Liver (tissue), 9 donors: ENCODE measurements around the gene DIABLO. TPM values are rescaled to one million over a fixed set of nuclear protein-coding genes. Genes with fewer than 3 reads are reported as not detected.

ENCODE experiments used
- DNase-seq: peaks from one replicate; pipeline ENCODE4 v3.0.0-alpha.2; 2017; ENCODE audit warnings: low spot score
- H3K27ac ChIP-seq, 2 donors: one replicate each; pipeline ENCODE4 v1.7.0; 2013; ENCODE audit warnings: inconsistent platforms in 2 of 2, low read length in 2 of 2, control low read depth in 1 of 2, low read depth in 1 of 2, mild to moderate bottlenecking in 1 of 2
- H3K27me3 ChIP-seq, 4 donors: one replicate each; pipeline versions ENCODE4 v1.6.1 to v1.7.0; 2013; ENCODE audit warnings: low read length in 3 of 4, inconsistent platforms in 1 of 4, mild to moderate bottlenecking in 1 of 4, moderate library complexity in 1 of 4; ENCODE audit not compliant: control insufficient read depth in 4 of 4, insufficient read depth in 4 of 4
- H3K36me3 ChIP-seq, 4 donors: one replicate each; pipeline versions ENCODE4 v1.6.1 to v1.7.0; 2013; ENCODE audit warnings: low read length in 3 of 4, mild to moderate bottlenecking in 3 of 4, low read depth in 1 of 4, moderate library complexity in 1 of 4; ENCODE audit not compliant: control insufficient read depth in 4 of 4, insufficient read depth in 3 of 4
- H3K4me1 ChIP-seq, 4 donors: one replicate each; pipeline versions ENCODE4 v1.6.1 to v1.7.0; 2013; ENCODE audit warnings: low read length in 3 of 4, mild to moderate bottlenecking in 3 of 4, moderate library complexity in 1 of 4; ENCODE audit not compliant: control insufficient read depth in 4 of 4, insufficient read depth in 4 of 4
- H3K4me3 ChIP-seq, 3 donors: one replicate each; pipeline versions ENCODE4 v1.6.1 to v1.7.0; 2013; ENCODE audit warnings: low read length in 3 of 3, control low read depth in 1 of 3, low read depth in 1 of 3, mild to moderate bottlenecking in 1 of 3
- H3K9ac ChIP-seq, 2 donors: one replicate each; pipeline ENCODE4 v1.7.0; 2013; ENCODE audit warnings: low read length in 2 of 2, mild to moderate bottlenecking in 2 of 2, moderate library complexity in 2 of 2, control low read depth in 1 of 2, low read depth in 1 of 2
- H3K9me3 ChIP-seq, 4 donors: one replicate each; pipeline versions ENCODE4 v1.6.1 to v1.7.0; 2013; ENCODE audit warnings: low read length in 3 of 4; ENCODE audit not compliant: control insufficient read depth in 4 of 4
- EGR1 ChIP-seq, 2 donors: IDR thresholded peaks; 2 replicates each; pipeline ENCODE4 v1.6.1; 2016 to 2018; ENCODE audit warnings: antibody characterized with exemption in 2 of 2, low read depth in 2 of 2
- FOXA1 ChIP-seq: IDR thresholded peaks from 2 replicates; pipeline ENCODE4 v1.6.1; 2016; ENCODE audit warnings: antibody characterized with exemption
- FOXA2 ChIP-seq: IDR thresholded peaks from 2 replicates; pipeline ENCODE4 v1.6.1; 2016; ENCODE audit warnings: antibody characterized with exemption
- GABPA ChIP-seq, 2 donors: IDR thresholded peaks in 1 of 2; conservative IDR thresholded peaks in 1 of 2; 2 replicates each; pipeline ENCODE4 v1.6.1; 2016; ENCODE audit warnings: antibody characterized with exemption in 2 of 2, mild to moderate bottlenecking in 1 of 2, moderate library complexity in 1 of 2
- JUND ChIP-seq, 2 donors: IDR thresholded peaks; 2 replicates each; pipeline ENCODE4 v1.6.1; 2016; ENCODE audit warnings: antibody characterized with exemption in 2 of 2
- NR2F2 ChIP-seq: IDR thresholded peaks from 2 replicates; pipeline ENCODE4 v1.6.1; 2016; ENCODE audit warnings: antibody characterized with exemption
- RAD21 ChIP-seq, 2 donors: IDR thresholded peaks; 2 replicates each; pipeline ENCODE4 v1.6.1; 2016; ENCODE audit warnings: antibody characterized with exemption in 2 of 2, mild to moderate bottlenecking in 2 of 2
- RXRA ChIP-seq, 2 donors: IDR thresholded peaks; 2 replicates each; pipeline ENCODE4 v1.6.1; 2017 to 2018; ENCODE audit warnings: antibody characterized with exemption in 2 of 2, mild to moderate bottlenecking in 1 of 2
- SP1 ChIP-seq: IDR thresholded peaks from 2 replicates; pipeline ENCODE4 v1.6.1; 2018; ENCODE audit warnings: antibody characterized with exemption, mild to moderate bottlenecking
- TAF1 ChIP-seq: conservative IDR thresholded peaks from 2 replicates; pipeline ENCODE4 v1.6.1; 2016; ENCODE audit warnings: antibody characterized with exemption, mild to moderate bottlenecking
- WGBS: extraction: QIAGEN DNeasy Blood & Tissue Kit; methylation state at CpG from one replicate; pipeline ENCODE4 v1.1.7; 2013; 5-methylcytosine and 5-hydroxymethylcytosine counted together
- polyA plus RNA-seq, 2 donors: library from polyadenylated mRNA; stranded (reverse) in 1 of 2; unstranded in 1 of 2; fragments of 200-250 nt in 1 of 2; fragments of >200 nt in 1 of 2; fragmentation: Nextera tagmentation in 1 of 2; extraction: Ambion mirVana in 1 of 2; gene quantifications; one replicate each; pipeline versions ENCODE4 v1.2.1 to v1.2.3, GENCODE V29; 2013 to 2015
- total RNA-seq, 2 donors: library from RNA; depleted of rRNA; stranded (reverse); fragments of >200 nt; gene quantifications; one replicate each; pipeline ENCODE4 v1.2.3, GENCODE V29; 2014
- TF ChIP-seq, protein P1 (sequence below): IDR thresholded peaks from 2 replicates; pipeline ENCODE4 v1.6.1; 2016; ENCODE audit warnings: antibody characterized with exemption, mild to moderate bottlenecking
- TF ChIP-seq, protein P2 (sequence below): fragments of 150-350 bp; IDR thresholded peaks from 2 replicates; pipeline ENCODE4 v1.5.1; 2017; ENCODE audit warnings: improper control_type of control experiment, low read depth, low read length; ENCODE audit not compliant: missing input control
- TF ChIP-seq, protein P3 (sequence below): IDR thresholded peaks from 2 replicates; pipeline ENCODE4 v1.6.1; 2016; ENCODE audit warnings: antibody characterized with exemption
- donor health status: healthy.
- donor health status: healthy.
- donor health status: healthy.
- donor health status: healthy.
- donor health status: healthy.

DIABLO gene
- total and polyA plus RNA-seq, 4 donors = 20.4 to 34.4 (median 28.5) TPM

DNA sequence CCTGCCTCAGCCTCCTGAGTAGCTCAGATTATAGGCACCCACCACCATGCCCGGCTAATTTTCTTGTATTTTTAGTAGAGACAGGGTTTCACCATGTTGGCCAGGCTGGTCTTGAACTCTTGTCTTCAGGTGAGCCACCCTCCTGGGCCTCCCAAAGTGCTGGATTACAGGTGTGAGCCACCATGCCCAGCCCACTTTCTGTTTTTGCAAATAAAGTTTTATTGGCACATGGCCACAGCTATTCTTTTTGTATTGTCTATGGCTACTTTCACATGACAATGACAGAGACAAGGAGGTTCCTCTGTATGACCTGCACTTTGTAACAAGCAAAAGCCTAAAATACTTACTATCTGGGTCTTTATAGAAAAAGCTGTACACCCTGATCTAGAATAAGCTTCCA, 19.7 kb upstream of the DIABLO start (continued):
- TF ChIP-seq, protein P1, sequence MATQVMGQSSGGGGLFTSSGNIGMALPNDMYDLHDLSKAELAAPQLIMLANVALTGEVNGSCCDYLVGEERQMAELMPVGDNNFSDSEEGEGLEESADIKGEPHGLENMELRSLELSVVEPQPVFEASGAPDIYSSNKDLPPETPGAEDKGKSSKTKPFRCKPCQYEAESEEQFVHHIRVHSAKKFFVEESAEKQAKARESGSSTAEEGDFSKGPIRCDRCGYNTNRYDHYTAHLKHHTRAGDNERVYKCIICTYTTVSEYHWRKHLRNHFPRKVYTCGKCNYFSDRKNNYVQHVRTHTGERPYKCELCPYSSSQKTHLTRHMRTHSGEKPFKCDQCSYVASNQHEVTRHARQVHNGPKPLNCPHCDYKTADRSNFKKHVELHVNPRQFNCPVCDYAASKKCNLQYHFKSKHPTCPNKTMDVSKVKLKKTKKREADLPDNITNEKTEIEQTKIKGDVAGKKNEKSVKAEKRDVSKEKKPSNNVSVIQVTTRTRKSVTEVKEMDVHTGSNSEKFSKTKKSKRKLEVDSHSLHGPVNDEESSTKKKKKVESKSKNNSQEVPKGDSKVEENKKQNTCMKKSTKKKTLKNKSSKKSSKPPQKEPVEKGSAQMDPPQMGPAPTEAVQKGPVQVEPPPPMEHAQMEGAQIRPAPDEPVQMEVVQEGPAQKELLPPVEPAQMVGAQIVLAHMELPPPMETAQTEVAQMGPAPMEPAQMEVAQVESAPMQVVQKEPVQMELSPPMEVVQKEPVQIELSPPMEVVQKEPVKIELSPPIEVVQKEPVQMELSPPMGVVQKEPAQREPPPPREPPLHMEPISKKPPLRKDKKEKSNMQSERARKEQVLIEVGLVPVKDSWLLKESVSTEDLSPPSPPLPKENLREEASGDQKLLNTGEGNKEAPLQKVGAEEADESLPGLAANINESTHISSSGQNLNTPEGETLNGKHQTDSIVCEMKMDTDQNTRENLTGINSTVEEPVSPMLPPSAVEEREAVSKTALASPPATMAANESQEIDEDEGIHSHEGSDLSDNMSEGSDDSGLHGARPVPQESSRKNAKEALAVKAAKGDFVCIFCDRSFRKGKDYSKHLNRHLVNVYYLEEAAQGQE = no peak
- TF ChIP-seq TAF1 (no peak), GABPA (IDR thresholded peaks at IDR 0.05 in 1 of 2, conservative IDR thresholded peaks at IDR 0.05 in 1 of 2) (no peak), RAD21 (IDR thresholded peaks at IDR 0.05) (no peak), NR2F2 (no peak), SP1 (no peak), JUND (IDR thresholded peaks at IDR 0.05) (no peak)

DNA sequence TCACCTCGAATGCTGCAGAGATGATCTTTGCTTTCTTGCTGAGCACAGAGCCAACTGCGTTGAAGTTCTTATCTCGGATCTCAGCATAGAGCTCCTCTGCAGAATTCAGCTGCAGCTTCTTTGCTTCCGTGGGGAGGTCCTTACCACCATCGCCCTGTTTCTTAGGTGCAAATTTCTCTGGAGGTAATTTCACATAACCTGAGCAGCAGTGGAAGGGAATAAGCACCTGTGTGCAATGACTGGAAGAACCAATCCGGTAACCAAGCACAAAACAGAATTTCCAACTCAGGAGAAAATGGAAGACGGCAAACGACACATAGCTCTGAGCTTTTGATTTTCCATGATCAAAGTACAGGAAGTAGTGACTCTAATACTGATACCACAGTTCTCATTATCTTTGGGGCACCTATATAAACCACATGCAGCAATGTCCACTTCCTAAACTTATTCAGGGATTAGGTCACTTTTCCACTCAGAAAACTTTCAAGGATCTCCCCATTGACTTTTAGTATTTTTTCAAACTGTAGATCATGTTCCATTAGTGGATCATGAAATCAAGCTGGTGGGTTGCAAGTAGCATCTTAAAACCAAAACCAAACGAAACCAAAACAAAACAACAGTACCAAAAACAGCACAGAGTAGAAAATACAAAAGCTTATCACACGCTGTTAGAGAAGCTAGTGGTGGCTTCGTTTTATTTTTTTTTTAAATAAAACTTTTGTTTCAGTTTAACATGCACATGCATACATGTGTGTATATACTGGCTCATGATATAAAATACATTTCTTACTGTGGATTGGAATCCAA, 18.9 kb upstream of the DIABLO start:
- DNase-seq = no peak
- peaks cover 1 to 17% (median 9%) of the 10 kb centered on the region in 4 donors for H3K36me3 ChIP-seq
- H3K4me3 ChIP-seq = no peak overlapping the region
- no peak overlapping the region for H3K27ac ChIP-seq
- no peak overlapping the region for H3K9ac ChIP-seq
- WGBS = 85% methylated on average over 11 of the region's 11 CpGs
- no peaks in the 10 kb centered on the region for H3K27me3 ChIP-seq
- TF ChIP-seq, protein P2, sequence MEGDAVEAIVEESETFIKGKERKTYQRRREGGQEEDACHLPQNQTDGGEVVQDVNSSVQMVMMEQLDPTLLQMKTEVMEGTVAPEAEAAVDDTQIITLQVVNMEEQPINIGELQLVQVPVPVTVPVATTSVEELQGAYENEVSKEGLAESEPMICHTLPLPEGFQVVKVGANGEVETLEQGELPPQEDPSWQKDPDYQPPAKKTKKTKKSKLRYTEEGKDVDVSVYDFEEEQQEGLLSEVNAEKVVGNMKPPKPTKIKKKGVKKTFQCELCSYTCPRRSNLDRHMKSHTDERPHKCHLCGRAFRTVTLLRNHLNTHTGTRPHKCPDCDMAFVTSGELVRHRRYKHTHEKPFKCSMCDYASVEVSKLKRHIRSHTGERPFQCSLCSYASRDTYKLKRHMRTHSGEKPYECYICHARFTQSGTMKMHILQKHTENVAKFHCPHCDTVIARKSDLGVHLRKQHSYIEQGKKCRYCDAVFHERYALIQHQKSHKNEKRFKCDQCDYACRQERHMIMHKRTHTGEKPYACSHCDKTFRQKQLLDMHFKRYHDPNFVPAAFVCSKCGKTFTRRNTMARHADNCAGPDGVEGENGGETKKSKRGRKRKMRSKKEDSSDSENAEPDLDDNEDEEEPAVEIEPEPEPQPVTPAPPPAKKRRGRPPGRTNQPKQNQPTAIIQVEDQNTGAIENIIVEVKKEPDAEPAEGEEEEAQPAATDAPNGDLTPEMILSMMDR = no peak
- TF ChIP-seq EGR1 (IDR thresholded peaks at IDR 0.05; ENCODE audit: low read depth in 2 of 2) (no peak), NR2F2 (no peak), GABPA (IDR thresholded peaks at IDR 0.05 in 1 of 2, conservative IDR thresholded peaks at IDR 0.05 in 1 of 2) (no peak), FOXA2 (no peak), RXRA (IDR thresholded peaks at IDR 0.05) (no peak), FOXA1 (no peak)
- TF ChIP-seq, protein P3, sequence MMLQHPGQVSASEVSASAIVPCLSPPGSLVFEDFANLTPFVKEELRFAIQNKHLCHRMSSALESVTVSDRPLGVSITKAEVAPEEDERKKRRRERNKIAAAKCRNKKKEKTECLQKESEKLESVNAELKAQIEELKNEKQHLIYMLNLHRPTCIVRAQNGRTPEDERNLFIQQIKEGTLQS = no peak
- TF ChIP-seq, protein P1 = no peak
- H3K9me3 ChIP-seq = no peaks in the 10 kb centered on the region
- no peaks in the 10 kb centered on the region for H3K4me1 ChIP-seq
